HL-60 (cell line): ENCODE data around the gene ENKUR.

Source experiments
- DNase-seq, 2 experiments: peaks; one replicate each; pipeline ENCODE4 v3.0.0-alpha.2; 2010 to 2020; ENCODE audit warnings: low read depth in 1 of 2, low spot score in 1 of 2
- H3K27ac ChIP-seq: fragments of 250-450 bp; sonication (Bioruptor Pico); replicated peaks from 2 replicates; pipeline ENCODE4 v1.5.1; 2020; ENCODE audit warnings: mild to moderate bottlenecking, moderate library complexity
- H3K27me3 ChIP-seq: fragments of 250-450 bp; sonication (Bioruptor Pico); 2 replicates; pipeline ENCODE4 v1.5.1; 2021; ENCODE audit warnings: mild to moderate bottlenecking, moderate library complexity; ENCODE audit not compliant: insufficient read depth, poor library complexity, severe bottlenecking
- H3K4me3 ChIP-seq: replicated peaks from 2 replicates; pipeline ENCODE4 v1.5.1; 2011; ENCODE audit warnings: mild to moderate bottlenecking, control low read depth, low read length; ENCODE audit not compliant: insufficient read depth
- CTCF ChIP-seq: IDR thresholded peaks from one replicate; pipeline ENCODE4 v1.5.1; 2011; ENCODE audit warnings: low read length, control low read depth, inconsistent platforms; ENCODE audit not compliant: insufficient read depth
- GABPA ChIP-seq: IDR thresholded peaks from 2 replicates; pipeline ENCODE4 v1.6.1; 2012; ENCODE audit warnings: low read depth
- POLR2AphosphoS5 ChIP-seq: IDR thresholded peaks from 2 replicates; pipeline ENCODE4 v1.6.1; 2012; ENCODE audit warnings: low read depth
- REST ChIP-seq: IDR thresholded peaks from 2 replicates; pipeline ENCODE4 v1.6.1; 2012; ENCODE audit warnings: low read depth; ENCODE audit not compliant: insufficient replicate concordance
- SPI1 ChIP-seq: IDR thresholded peaks from 2 replicates; pipeline ENCODE4 v1.6.1; 2012; ENCODE audit warnings: low read depth, mild to moderate bottlenecking, borderline replicate concordance

Gene ENKUR

GRCh38 chr10:25028711-25029110 lies 12.8 kb upstream of the ENKUR start:
- no peak for TF ChIP-seq SPI1
- TF ChIP-seq GABPA, result no peak
- no peak for TF ChIP-seq REST
- TF ChIP-seq POLR2AphosphoS5, result no peak
- no peak for TF ChIP-seq CTCF
- Histone ChIP-seq H3K27ac (no peak overlapping the region), H3K27me3 (no peaks in the 10 kb centered on the region), H3K4me3 (no peak overlapping the region)
- DNase-seq, result no peak

GRCh38 chr10:25026463-25026862 lies 10.5 kb upstream of the ENKUR start:
- DNase-seq, result no peak
- Histone ChIP-seq H3K27me3 (no peaks in the 10 kb centered on the region), H3K27ac (no peak overlapping the region), H3K4me3 (no peak overlapping the region)
- no peak for TF ChIP-seq GABPA
- no peak for TF ChIP-seq REST
- no peak for TF ChIP-seq SPI1
- TF ChIP-seq CTCF, result no peak
- no peak for TF ChIP-seq POLR2AphosphoS5

GRCh38 chr10:25024528-25024927 lies 8.6 kb upstream of the ENKUR start:
- TF ChIP-seq POLR2AphosphoS5 (no peak), CTCF (no peak), GABPA (no peak), SPI1 (no peak), REST (no peak)
- H3K27ac ChIP-seq, result no peak overlapping the region
- DNase-seq, result no peak
- no peaks in the 10 kb centered on the region for H3K27me3 ChIP-seq
- H3K4me3 ChIP-seq, result no peak overlapping the region
